Measurements from ENCODE around the gene FBXO2.
A peak's percentile ranks its signal among the peaks of the same experiment; 100 is the strongest.
"Not testable (repeated sequence)": the region's sequence is repeated elsewhere in the genome, so short reads cannot be mapped to it uniquely, and the experiment has no call there.

Gene FBXO2

GRCh38 chr1:11649237-11649623 lies 5.0 kb downstream of the FBXO2 start:
- peaks cover 0 to 16% (median 0%) of the 10 kb centered on the region in 11 experiments; a peak in 2 of 22 replicates for H4K20me1 ChIP-seq
- H3K9ac ChIP-seq, result no peak overlapping the region
- no peaks in the 10 kb centered on the region for H3K36me3 ChIP-seq
- H3K27me3 ChIP-seq, result peaks cover 17 to 51% (median 41%) of the 10 kb centered on the region in 11 experiments
- peaks cover 0 to 37% (median 15%) of the 10 kb centered on the region in 10 experiments; a peak in 17 of 20 replicates for H3K4me1 ChIP-seq
- no peaks in the 10 kb centered on the region for H3K9me3 ChIP-seq (replicated peaks in 1 of 11)
- no peak overlapping the region for H3K4me3 ChIP-seq
- H3K4me2 ChIP-seq, result no peak overlapping the region
- H3K27ac ChIP-seq, result no peak overlapping the region
- no peak for TF ChIP-seq Cebpa-rat (IDR thresholded peaks at IDR 0.05)

- Histone ChIP-seq H3K4me3 (no peak overlapping the region), H3K4me2 (no peak overlapping the region), H3K9me3 (replicated peaks in 1 of 11) (no peaks in the 10 kb centered on the region), H3K27me3 (peaks cover 12 to 46% (median 36%) of the 10 kb centered on the region in 11 experiments), H3K36me3 (no peaks in the 10 kb centered on the region), H4K20me1 (peaks cover 0 to 13% (median 0%) of the 10 kb centered on the region in 11 experiments; a peak in 2 of 22 replicates), H3K4me1 (peaks cover 0 to 33% (median 13%) of the 10 kb centered on the region in 10 experiments; a peak in 17 of 20 replicates), H3K27ac (no peak overlapping the region), H3K9ac (no peak overlapping the region)
- TF ChIP-seq Cebpa-rat (IDR thresholded peaks at IDR 0.05), result no peak
These were observed 5.5 kb downstream of the FBXO2 start for GRCh38 chr1:11648732-11649158.

GRCh38 chr1:11648039-11648438 lies 6.2 kb downstream of the FBXO2 start:
- Histone ChIP-seq H3K4me3 (no peak overlapping the region), H3K4me1 (peaks cover 0 to 28% (median 13%) of the 10 kb centered on the region in 10 experiments; a peak in 17 of 20 replicates), H3K27me3 (peaks cover 9 to 39% (median 30%) of the 10 kb centered on the region in 11 experiments; a peak in 19 of 22 replicates), H3K9me3 (replicated peaks in 1 of 11) (no peaks in the 10 kb centered on the region), H3K27ac (no peak overlapping the region), H3K4me2 (no peak overlapping the region), H4K20me1 (peaks cover 0 to 12% (median 0%) of the 10 kb centered on the region in 11 experiments; a peak in 2 of 22 replicates), H3K9ac (no peak overlapping the region), H3K36me3 (no peaks in the 10 kb centered on the region)
- no peak for TF ChIP-seq Cebpa-rat (IDR thresholded peaks at IDR 0.05)

- no peak overlapping the region for H3K4me2 ChIP-seq
- peaks cover 7 to 32% (median 27%) of the 10 kb centered on the region in 11 experiments; a peak in 19 of 22 replicates for H3K27me3 ChIP-seq
- H4K20me1 ChIP-seq, result peaks cover 0 to 10% (median 0%) of the 10 kb centered on the region in 11 experiments; a peak in 2 of 22 replicates
- H3K4me1 ChIP-seq, result peaks cover 0 to 20% (median 13%) of the 10 kb centered on the region in 10 experiments; a peak in 17 of 20 replicates
- H3K4me3 ChIP-seq, result no peak overlapping the region
- no peak for TF ChIP-seq Cebpa-rat (IDR thresholded peaks at IDR 0.05)
- H3K36me3 ChIP-seq, result no peaks in the 10 kb centered on the region
- no peak overlapping the region for H3K27ac ChIP-seq
- H3K9me3 ChIP-seq (replicated peaks in 1 of 11), result no peaks in the 10 kb centered on the region
- H3K9ac ChIP-seq, result no peak overlapping the region
These were observed 6.9 kb downstream of the FBXO2 start for GRCh38 chr1:11647333-11647732.

- Histone ChIP-seq H3K27ac (no peak overlapping the region), H3K9ac (no peak overlapping the region), H3K9me3 (replicated peaks in 1 of 11) (no peaks in the 10 kb centered on the region), H3K4me3 (no peak overlapping the region), H3K27me3 (peaks cover 5 to 21% (median 19%) of the 10 kb centered on the region in 11 experiments; a peak in 19 of 22 replicates), H3K4me1 (peaks cover 0 to 26% (median 21%) of the 10 kb centered on the region in 10 experiments; a peak in 18 of 20 replicates), H4K20me1 (peaks cover 0 to 19% (median 0%) of the 10 kb centered on the region in 11 experiments; a peak in 3 of 22 replicates), H3K36me3 (no peaks in the 10 kb centered on the region), H3K4me2 (no peak overlapping the region)
- no peak for TF ChIP-seq Cebpa-rat (IDR thresholded peaks at IDR 0.05)
These were observed 7.9 kb downstream of the FBXO2 start for GRCh38 chr1:11646317-11646716.

GRCh38 chr1:11645670-11646265 lies 8.5 kb downstream of the FBXO2 start:
- TF ChIP-seq Cebpa-rat (IDR thresholded peaks at IDR 0.05), result no peak
- Histone ChIP-seq H3K27me3 (peaks cover 5 to 16% (median 13%) of the 10 kb centered on the region in 11 experiments; a peak in 19 of 22 replicates), H3K4me2 (no peak overlapping the region), H3K9ac (no peak overlapping the region), H3K4me1 (peaks cover 3 to 27% (median 24%) of the 10 kb centered on the region in 10 experiments), H3K36me3 (no peaks in the 10 kb centered on the region), H3K4me3 (no peak overlapping the region), H3K27ac (no peak overlapping the region), H3K9me3 (replicated peaks in 1 of 11) (no peaks in the 10 kb centered on the region), H4K20me1 (peaks cover 0 to 19% (median 0%) of the 10 kb centered on the region in 11 experiments; a peak in 3 of 22 replicates)

GRCh38 chr1:11645270-11645669 lies 9.0 kb downstream of the FBXO2 start:
- Histone ChIP-seq H3K9ac (no peak overlapping the region), H3K27ac (no peak overlapping the region), H3K4me2 (no peak overlapping the region), H3K36me3 (no peaks in the 10 kb centered on the region), H4K20me1 (peaks cover 0 to 19% (median 0%) of the 10 kb centered on the region in 11 experiments; a peak in 3 of 22 replicates), H3K9me3 (replicated peaks in 1 of 11) (no peaks in the 10 kb centered on the region), H3K4me1 (peaks cover 7 to 27% (median 25%) of the 10 kb centered on the region in 10 experiments), H3K4me3 (no peak overlapping the region), H3K27me3 (peaks cover under 1 to 11% (median 8%) of the 10 kb centered on the region in 11 experiments; a peak in 19 of 22 replicates)
- TF ChIP-seq Cebpa-rat (IDR thresholded peaks at IDR 0.05), result no peak

- Histone ChIP-seq H3K4me2 (no peak overlapping the region), H3K36me3 (no peaks in the 10 kb centered on the region), H3K27ac (no peak overlapping the region), H3K4me3 (no peak overlapping the region), H3K27me3 (no peaks in the 10 kb centered on the region), H3K9me3 (replicated peaks in 1 of 11) (no peaks in the 10 kb centered on the region), H3K4me1 (peaks cover 7 to 32% (median 27%) of the 10 kb centered on the region in 10 experiments), H4K20me1 (peaks cover 0 to 14% (median 0%) of the 10 kb centered on the region in 11 experiments; a peak in 3 of 22 replicates), H3K9ac (no peak overlapping the region)
- TF ChIP-seq Cebpa-rat (IDR thresholded peaks at IDR 0.05), result no peak
These were observed 10.4 kb downstream of the FBXO2 start for GRCh38 chr1:11643782-11644181.

- Histone ChIP-seq H3K4me2 (peak overlapping the region in 4 of 11 experiments; percentile 71 to 94 (median 86); a peak in 4 of 22 replicates), H3K4me1 (peaks cover 7 to 32% (median 27%) of the 10 kb centered on the region in 10 experiments), H3K27ac (peak overlapping the region in 2 of 11 experiments; percentile 15 to 50; a peak in 1 of 22 replicates), H3K9ac (peak overlapping the region in 1 of 11 experiments; percentile 22; a peak in 1 of 22 replicates), H4K20me1 (peaks cover 0 to 18% (median 0%) of the 10 kb centered on the region in 11 experiments; a peak in 3 of 22 replicates)
- H3K4me3 ChIP-seq; H3K9me3 ChIP-seq (replicated peaks in 1 of 11); H3K27me3 ChIP-seq; H3K36me3 ChIP-seq: not testable (repeated sequence)
These were observed 11.7 kb downstream of the FBXO2 start for GRCh38 chr1:11642418-11643017.

Data from BLaER1 treated with 17β-estradiol and CSF1 and Interleukin-3, amounts not matched to agents 10 nM and 100 nM (cell line).